HUDEP-2 (cell line): Measurements from ENCODE around the gene CD74.
"Not testable (repeated sequence)": the region's sequence is repeated elsewhere in the genome, so short reads cannot be mapped to it uniquely, and the experiment has no call there.

ENCODE experiments used
- DNase-seq, 76 experiments: peaks; one replicate each; lab custom pipeline; 2025; ENCODE audit not compliant: unreplicated experiment in 76 of 76; lab: John Stamatoyannopoulos, UW

CD74 gene

DNA sequence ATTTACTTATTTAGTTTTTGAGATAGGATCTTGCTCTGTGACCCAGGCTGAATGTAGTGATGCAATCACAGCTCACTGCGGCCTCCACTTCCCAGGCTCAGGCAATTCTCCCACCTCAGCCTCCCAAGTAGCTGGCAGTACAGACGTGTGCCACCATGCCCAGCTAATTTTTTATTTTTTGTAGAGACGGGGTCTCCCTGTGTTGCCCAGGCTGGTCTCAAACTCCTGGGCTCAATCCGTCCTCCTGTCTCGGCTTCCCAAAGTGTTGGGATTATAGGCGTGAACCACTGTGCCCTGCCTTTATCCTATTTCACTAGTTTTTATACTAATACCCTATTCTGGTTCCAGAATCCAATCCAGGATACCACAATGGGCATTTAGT is 30.0 kb upstream of the CD74 start:
- DNase-seq, result peak in 2 of 76 experiments; percentile 6 to 8

DNA sequence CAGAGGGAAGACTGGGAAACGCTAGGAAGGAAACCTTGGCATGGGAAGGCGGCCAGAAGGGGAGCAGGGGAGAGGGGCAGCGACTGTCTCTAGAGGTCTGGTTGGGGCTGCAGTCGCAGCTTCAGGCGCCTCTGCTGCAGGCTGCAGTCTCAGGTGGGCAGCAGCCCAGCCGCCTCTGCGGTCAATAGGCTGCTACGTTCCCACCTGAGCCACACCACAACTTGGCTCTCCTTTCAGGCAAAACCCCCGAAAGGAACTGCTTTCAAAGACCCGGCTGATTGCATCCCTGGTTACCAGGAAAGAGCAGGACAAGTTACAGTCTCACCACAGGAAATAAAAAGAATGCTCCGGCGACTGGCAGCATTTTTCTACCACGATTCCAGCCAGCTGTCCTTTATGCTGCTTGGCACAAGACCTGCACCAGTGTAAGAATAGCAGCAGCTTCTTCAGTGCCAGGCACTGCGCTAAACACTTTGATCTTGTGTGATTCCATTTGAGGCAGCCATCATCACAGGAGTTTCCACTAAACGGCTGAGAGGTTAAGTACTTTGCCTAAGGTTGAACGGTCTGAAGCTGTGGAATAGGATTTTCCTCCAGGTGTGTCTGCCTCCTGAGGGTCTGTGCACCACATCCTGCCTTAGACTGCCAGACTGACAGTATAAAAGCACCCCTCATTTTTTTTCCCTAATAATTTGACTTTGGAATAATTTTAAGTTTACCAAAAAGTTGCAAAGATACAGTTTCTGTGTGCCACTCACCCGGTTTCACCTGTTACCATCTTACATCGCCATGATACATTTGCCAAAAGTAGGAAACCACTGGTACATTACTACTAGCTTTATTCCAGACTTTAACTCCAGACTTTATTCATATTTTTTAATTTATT is 29.3 kb upstream of the CD74 start:
- peak in 1 of 76 experiments; percentile 13 for DNase-seq

DNA sequence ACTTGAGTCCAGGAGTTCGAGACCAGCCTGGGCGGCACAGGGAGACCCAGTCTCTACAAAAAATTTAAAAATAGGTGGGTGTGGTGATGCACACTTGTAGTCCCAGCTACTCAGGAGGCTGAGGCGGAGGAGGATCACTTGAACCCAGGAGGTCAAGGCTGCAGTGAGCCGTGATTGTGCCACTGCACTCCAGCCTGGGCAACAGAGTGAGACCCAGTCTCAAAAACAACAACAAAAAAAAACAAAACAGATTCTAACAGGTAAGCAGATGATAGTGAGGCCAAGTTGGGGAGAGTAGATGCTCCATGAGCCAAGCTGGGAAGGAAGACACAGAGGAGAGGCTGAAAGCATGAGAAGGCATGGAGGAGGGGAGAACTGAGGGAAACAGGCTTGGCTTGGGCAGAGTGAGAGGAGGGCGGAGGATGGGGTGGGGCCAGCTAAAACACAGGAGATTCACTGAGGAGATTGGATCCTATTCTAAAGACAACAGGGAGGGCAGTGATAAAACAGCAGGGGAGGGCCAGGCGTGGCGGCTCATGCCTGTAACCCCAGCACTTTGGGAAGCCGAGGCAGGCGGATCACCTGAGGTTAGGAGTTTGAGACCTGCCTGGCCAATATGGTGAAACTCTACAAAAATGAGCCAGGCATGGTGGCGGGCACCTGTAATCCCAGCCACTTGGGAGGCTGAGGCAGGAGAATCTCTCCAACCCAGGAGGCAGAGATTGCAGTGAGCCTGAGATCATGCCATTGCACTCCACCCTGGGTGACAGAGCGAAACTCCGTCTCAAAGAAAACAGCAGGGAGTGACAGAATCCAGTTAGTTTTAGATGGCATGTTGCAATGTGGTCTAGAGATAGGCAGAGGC is 28.5 kb upstream of the CD74 start:
- DNase-seq, result peak in 30 of 76 experiments; percentile 5 to 54 (median 32)

DNA sequence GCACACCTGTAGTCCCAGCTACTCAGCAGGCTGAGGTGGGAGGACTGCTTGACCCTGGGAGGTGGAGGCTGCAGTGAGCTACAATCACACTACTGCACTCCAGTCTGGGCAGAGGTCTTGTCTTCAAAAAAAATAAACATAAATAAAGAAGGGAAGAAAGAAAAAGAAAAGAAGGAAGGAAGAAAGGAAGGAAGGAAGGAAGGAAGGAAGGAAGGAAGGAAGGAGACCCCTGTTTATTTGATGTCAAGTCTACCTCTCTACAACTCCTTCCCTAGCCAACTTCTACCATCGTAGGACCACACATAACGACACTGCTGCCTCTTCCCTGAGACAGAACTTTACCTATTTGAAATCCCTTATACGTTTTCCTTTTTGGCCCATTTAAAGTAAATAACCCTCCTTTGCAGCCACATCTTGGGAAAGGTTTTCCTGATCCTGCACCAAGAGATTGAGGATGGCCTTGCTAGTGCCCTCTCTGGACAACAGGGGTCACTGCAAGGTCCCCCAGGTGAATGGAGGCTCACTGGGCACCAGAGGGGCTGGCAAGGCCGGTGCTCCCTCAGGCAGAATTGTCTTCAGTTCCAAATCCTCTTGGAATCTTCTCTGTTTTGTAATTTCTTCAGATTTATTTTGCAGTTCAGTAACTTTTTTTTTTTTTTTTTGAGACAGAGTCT is 26.3 kb upstream of the CD74 start:
- DNase-seq, result peak in 6 of 76 experiments; percentile 6 to 14 (median 10)

DNA sequence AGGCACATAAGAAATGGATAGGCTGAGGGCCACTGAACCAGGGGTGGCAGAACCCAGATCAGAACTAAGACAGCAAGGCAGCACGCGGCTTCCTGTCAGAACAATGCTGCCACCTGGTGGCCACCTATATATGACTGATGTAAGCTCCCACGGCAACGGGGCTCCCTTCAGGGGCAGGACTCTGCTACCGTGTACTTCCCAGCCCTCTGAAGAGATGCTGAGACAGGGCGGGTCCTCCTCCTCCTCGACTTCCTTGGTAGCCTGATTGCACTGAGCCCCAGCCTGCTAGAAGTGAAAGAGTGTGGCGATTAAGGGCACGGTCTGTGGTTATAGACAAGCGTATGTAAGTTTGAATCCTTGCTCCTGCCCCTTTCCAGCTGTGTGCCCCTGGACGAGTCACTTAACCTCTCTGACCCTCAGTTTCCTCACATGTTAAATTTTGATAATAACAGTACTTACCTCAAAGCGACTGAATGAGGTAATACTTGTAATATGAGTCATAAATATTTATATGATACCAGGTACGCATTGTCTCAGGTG is 23.5 kb upstream of the CD74 start:
- peak in 72 of 76 experiments; percentile 12 to 86 (median 71) for DNase-seq

DNA sequence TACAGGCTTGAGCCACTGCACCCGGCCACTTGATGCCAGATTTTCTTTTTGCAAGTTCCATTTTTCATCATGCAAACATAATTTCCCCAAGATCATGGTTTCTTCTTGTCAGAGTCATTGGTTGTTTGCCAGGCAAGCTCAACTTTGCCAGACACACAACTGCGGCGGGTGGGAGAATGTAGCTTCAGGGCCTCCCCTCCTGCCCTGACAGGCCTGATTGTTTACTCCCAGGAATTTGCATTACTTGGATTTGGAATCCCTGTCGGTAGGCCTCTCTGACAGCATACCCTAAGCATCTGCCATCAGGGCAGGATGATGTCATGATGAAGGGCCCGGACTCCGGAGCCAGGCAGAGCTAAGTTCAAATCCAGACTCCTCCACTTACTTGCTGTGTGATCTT is 21.8 kb upstream of the CD74 start:
- DNase-seq, result no peak

DNA sequence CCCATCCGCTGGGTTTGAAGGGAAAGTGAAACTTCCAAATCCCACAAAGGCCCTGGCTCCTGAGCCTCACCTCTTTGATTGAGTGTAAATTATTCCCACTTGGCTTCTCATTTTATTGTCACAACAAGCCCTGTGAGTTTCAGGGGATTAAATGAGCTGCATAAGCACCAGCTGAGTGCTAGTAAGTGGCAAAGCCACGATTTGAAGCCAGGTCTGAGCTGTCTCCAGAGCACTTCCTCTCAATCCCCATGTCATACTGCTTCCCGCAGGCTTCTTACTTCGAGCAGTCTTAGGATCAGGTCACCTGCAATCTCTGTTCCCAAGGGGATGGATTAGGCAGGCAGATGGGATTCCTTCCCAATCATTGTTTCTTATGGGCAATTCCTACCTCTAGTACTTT is 18.9 kb upstream of the CD74 start:
- no peak for DNase-seq

DNA sequence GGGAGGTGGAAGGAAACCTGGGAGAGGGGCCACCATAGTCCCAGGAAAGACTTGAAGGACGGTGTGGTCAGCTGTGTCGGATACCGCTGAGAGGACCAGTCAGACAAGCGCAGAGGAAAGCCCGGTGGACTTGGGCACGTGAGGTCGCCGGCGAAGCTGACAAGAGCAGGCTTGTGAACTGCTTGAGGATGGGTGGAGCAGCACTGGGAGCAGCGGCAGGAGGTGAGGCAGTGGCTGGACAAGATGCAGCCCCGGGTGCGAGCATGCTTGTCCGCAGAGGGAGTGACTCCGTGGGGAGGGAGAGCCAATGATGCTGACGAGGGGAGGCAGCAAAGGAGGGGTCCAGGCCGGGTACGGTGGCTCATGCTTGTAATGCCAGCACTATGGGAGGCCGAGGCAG is 18.3 kb upstream of the CD74 start:
- no peak for DNase-seq

DNA sequence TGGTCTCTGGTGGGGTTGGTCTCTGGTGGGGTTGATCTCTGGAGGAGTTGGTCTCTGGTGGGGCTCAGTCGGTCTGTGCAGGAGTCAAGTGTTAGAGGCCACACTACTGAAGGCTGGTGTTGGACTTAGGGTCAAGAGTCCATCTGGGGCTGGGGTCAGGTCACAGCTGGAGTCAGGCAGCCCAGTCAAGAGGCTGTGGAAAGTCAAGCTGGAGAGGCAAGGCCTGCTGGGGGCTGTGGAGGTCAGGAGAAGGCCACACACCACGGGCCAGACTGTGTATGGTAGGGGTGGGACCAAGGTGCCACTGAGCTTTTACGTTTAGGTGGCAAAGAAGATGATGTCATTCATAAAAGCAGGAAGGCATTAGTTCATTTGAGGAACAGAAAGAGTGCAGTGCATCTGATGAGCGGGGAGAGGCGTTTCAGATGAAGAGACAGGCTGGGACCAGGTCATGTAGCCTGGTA is 16.7 kb upstream of the CD74 start:
- DNase-seq, result no peak

DNA sequence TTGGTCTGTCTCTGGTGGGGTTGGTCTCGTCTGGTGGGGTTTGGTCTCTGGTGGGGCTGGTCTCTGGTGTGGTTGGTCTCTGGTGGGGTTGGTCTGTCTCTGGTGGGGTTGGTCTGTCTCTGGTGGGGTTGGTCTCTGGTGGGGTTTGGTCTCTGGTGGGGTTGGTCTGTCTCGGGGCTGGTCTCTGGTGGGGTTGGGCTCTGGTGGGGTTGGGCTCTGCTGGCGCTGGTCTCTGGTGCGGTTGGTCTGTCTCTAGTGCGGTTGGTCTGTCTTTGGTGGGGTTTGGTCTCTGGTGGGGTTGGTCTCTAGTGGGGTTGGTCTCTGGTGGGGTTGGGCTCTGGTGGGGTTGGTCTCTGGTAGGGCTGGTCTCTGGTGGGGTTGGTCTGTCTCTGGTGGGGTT is 16.3 kb upstream of the CD74 start:
- DNase-seq, result no peak

DNA sequence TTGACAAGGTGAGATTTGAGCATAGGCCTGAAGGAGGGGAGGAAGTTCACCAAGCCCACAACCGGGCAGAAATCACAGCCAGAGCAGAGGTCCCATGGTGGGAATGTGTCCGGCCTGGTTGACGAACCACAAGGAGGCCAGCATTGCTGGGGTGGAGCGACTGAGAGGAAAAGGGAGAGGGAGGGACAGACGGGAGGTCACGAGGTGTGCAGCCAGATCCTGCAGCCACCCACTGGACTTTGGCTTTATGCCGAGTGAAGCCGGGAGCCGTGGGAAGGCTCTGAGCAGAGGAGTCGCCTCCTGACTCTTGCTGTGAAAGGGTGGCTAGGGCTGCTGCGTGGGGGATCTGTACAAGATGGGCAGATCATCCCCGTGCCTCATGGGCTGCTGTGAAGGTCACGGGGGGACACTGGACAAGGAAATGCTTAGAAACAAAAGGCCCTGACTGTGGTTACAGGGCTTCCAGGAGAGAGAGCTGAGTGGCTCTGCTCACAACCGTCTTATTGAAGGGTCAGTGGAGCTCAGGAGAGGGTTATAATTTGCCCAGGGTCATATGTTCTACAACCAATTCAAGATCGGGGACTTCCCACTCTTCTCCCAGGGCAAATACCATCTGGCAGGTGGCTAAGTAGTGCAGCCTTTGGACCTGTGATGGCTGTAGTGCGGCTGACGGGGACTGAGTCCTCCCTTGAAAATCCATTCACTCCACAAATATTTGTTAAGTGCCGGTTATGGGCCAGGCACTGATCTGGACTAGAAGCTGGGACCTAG is 15.6 kb upstream of the CD74 start:
- DNase-seq, result no peak

DNA sequence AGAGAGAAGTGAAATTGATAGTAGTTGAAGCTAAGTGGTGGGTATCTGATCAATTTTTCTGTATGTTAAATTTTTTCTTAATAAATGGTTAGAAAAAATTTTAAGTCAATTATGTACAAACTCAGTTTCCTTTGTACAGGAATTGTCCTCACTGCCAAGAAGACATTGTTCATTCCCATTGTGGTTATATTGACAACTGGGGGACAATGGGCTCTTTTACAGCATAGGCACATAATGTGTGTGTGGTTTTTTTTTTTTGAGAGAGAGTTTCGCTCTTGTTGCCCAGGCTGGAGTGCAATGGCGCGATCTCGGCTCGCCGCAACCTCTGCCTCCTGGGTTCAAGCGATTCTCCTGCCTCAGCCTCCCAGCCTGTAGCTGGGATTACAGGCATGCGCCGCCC is 13.5 kb upstream of the CD74 start:
- DNase-seq, result not testable (repeated sequence)

DNA sequence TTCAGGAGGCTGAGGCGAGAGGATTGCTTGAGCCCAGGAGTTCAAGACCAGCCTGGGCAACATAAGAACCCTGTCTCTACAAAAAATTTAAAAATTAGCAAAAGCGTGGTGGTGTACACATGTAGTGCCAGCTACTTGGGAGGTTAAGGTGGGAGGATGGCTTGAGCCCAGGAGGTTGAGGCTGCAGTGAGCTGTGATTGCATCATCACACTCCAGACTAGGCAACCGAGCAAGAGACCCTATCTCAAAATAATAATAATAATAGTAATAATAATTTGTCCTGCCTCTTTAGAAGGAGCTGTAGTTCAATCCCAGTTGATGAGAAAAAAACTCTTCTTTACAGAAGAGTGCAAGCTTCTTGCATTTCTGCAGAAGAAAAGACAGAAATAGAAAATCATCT is 10.0 kb upstream of the CD74 start:
- no peak for DNase-seq

DNA sequence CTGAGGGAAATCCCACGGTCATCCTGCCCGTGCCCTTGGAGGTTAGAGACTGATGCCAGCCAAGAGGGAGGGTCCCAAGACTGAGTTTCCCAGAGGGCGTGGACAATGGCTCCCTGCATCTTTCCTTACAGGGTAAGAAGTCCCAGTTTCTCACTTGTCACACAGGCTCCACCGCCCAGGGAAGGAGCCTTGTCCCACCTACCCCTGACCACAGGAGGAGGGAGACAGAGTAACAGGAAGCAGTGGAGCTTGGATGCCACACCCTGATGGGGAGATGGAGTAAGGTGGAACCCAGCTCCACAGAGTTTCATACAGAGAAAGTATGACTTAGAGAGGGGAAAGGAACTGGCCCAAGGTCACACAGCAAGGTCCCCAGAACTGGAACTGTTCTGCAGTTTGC is 9.4 kb upstream of the CD74 start:
- no peak for DNase-seq

DNA sequence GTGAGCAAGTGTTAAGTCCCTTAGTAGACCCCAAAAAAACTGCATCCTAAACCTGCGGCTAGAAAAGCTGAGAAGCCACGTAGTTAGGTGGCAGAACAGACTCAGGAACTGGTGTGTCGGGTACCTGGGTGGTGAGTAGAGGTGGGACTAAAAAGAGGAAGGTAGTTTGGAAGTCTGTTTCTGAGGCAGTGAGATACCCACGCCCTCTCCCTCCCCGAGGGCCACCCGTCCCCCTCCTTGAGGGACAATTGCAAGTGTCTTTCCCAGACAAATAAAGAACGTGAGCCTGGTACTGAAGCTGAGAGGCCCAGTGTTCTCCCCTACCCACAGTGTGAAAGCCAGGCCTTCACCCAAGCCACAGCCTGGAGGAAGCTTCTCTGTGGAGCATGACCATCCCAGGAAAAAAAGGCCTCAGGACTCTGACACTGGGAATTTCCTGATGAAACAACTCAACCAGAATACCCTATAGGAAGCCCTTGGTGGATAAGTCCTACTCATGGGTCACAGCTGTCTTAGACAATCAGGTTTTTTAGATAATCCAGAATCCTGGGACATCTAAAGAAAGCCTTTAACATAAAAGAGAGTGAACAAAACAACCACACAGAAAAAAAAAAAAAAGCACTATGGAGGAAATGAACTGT is 7.0 kb upstream of the CD74 start:
- no peak for DNase-seq

DNA sequence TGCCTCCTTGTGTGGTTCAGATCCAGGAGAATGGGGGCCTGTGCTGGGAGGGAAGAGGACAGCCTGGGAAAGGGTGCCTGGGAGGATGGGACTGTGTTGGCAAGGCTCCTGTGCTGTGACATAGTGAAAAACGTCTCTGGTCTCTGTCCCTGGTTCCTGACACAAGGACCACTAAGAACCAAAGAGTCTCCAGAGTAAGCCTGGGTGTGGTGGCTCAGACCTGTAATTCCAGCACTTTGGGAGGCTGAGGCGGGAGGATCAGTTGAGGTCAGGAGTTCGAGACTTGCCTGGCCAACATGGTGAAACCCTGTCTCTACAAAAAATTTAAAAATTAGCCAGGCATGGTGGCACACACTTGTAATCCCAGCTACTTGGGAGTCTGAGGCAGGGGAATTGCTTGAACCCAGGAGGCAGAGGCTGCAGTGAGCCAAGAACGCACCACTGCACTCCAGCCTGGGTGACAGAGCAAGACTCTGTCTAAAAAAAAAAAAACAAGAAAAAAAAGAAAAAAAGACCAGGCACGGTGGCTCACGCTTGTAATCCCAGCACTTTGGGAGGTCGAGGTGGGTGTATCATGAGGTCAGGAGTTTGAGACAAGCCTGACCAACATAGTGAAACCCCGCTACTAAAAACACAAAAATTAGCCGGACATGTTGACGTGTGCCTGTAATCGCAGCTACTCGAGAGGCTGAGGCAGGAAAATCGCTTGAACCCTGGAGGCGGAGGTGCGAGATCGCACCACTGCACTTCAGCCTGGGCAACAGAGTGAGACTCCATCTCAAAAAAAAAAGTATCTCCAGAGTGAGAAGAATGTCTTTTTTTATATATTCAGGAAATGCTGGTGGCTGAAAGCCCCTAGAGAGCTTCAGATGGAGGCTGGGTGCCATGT is 1.4 kb upstream of the CD74 start:
- not testable (repeated sequence) for DNase-seq

DNA sequence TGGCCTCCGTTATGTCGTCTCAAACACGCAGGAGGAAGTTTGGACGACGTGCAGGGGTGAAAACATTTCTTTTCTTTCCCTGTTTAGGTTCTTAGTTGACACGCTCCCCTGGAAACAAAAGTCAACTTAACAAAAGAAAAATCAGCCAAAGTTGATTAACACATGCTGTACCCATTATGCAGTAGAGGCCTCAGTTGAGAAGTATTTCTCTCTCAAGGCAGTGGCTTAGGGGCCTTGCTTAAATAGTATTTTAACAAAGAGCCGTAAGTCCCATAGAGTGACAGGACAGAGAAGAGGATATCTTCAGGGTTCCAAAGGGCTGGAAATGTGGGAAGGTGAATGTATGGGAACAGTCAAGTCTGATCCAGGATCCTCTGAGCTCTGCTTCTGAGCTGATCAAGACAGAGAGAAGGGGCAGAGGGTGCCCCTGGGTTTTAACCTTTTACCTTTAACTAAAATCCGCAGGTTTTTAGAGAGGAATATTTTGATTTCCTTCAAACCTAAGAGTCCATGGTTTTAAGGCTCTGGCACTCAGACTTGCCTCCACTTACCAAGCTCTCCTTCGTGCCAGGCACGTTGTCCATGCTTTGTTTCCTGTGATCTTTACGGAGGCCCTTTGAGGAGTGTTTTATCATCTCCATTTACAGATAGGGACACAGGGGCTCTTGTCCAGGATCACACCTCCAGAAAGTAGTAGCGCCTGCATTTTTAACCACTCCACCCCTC is 629 bp upstream of the CD74 start:
- no peak for DNase-seq
